IPS-NIHi11 (cell line): Measurements from ENCODE around the gene VAT1.
"Not testable (repeated sequence)": the region's sequence is repeated elsewhere in the genome, so short reads cannot be mapped to it uniquely, and the experiment has no call there.

Experiments
- DNase-seq: peaks from one replicate; pipeline ENCODE4 v3.0.0; 2012; ENCODE audit warnings: mixed read lengths, low spot score

The VAT1 gene

GRCh38 chr17:43006639-43007551 is 15.3 kb downstream of the VAT1 start, which contains the start of gene IFI35:
Gene IFI35, plus strand, starts transcription at chr17:43006784. Its CDS starts 164 bp downstream, at chr17:43006948.
- DNase-seq, result peak; percentile 57

- no peak for DNase-seq
Observed at GRCh38 chr17:43003542-43004172, 18.5 kb downstream of the VAT1 start.

GRCh38 chr17:43000894-43001293 is 21.3 kb downstream of the VAT1 start:
- DNase-seq, result not testable (repeated sequence)

- DNase-seq, result no peak
Observed at GRCh38 chr17:42999003-42999525, 23.1 kb downstream of the VAT1 start.

- DNase-seq, result peak; percentile 92
Observed at GRCh38 chr17:42997984-42998938, 23.9 kb downstream of the VAT1 start, which contains the start of gene RPL27. Gene RPL27, plus strand, starts transcription at chr17:42998419. Its CDS starts 332 bp downstream, at chr17:42998751.

- no peak for DNase-seq
Observed at GRCh38 chr17:42997390-42997983, 24.7 kb downstream of the VAT1 start.

- not testable (repeated sequence) for DNase-seq
Observed at GRCh38 chr17:42993913-42994312, 28.3 kb downstream of the VAT1 start.

GRCh38 chr17:42992872-42993271 is 29.3 kb downstream of the VAT1 start:
- DNase-seq, result no peak

- DNase-seq, result no peak
Observed at GRCh38 chr17:42991471-42991870, 30.7 kb downstream of the VAT1 start.

GRCh38 chr17:42989726-42990652 is 32.2 kb downstream of the VAT1 start:
- no peak for DNase-seq

GRCh38 chr17:42989141-42989540 is 33.0 kb downstream of the VAT1 start:
- DNase-seq, result no peak

GRCh38 chr17:42985225-42985624 is 37.0 kb downstream of the VAT1 start:
- no peak for DNase-seq

- DNase-seq, result no peak
Observed at GRCh38 chr17:42982266-42982665, 39.9 kb downstream of the VAT1 start.

GRCh38 chr17:42980766-42981397 is 41.3 kb downstream of the VAT1 start:
- peak; percentile 85 for DNase-seq

- peak; percentile 98 for DNase-seq
Observed at GRCh38 chr17:42980274-42980765, 41.9 kb downstream of the VAT1 start, which contains the start of gene RUNDC1. Gene RUNDC1, plus strand, starts transcription at chr17:42980565. Its CDS starts 12 bp downstream, at chr17:42980577.

- DNase-seq, result peak; percentile 84
Observed at GRCh38 chr17:42979511-42980273, 42.5 kb downstream of the VAT1 start, which contains the start of gene PTGES3L. Gene PTGES3L, minus strand, starts transcription at chr17:42980080. Its CDS starts 27 bp downstream, at chr17:42980053.

GRCh38 chr17:42975701-42976100 is 46.5 kb downstream of the VAT1 start:
- not testable (repeated sequence) for DNase-seq

- no peak for DNase-seq
Observed at GRCh38 chr17:42975265-42975664, 46.9 kb downstream of the VAT1 start.
